Mesenchymal stem cell (in vitro differentiated cells and primary cell): ENCODE measurements around the gene SLITRK5. TPM values are rescaled to one million over a fixed set of nuclear protein-coding genes. Genes with fewer than 3 reads are reported as not detected.

ENCODE experiments used
- DNase-seq: peaks from one replicate; pipeline ENCODE4 v3.0.0-alpha.2; 2013
- H2AFZ ChIP-seq: one replicate; pipeline ENCODE4 v1.6.1; 2013; ENCODE audit warnings: low read depth, mild to moderate bottlenecking, control low read depth, inconsistent platforms, low read length, moderate library complexity
- H2AK5ac ChIP-seq: 2 replicates; pipeline ENCODE4 v1.6.1; 2013; ENCODE audit warnings: low read length, moderate library complexity, mild to moderate bottlenecking, inconsistent platforms; ENCODE audit not compliant: severe bottlenecking
- H2BK120ac ChIP-seq: one replicate; pipeline ENCODE4 v1.6.1; 2013; ENCODE audit warnings: low read depth, mild to moderate bottlenecking, inconsistent platforms, low read length, moderate library complexity
- H2BK12ac ChIP-seq, 2 experiments: one replicate each; pipeline ENCODE4 v1.6.1; 2013; ENCODE audit warnings: inconsistent platforms in 2 of 2, low read length in 2 of 2, mild to moderate bottlenecking in 2 of 2, moderate library complexity in 2 of 2, control low read depth in 1 of 2
- H2BK15ac ChIP-seq: one replicate; pipeline ENCODE4 v1.6.1; 2013; ENCODE audit warnings: mild to moderate bottlenecking, low read depth, inconsistent platforms; ENCODE audit not compliant: poor library complexity, severe bottlenecking
- H2BK5ac ChIP-seq: 2 replicates; pipeline ENCODE4 v1.6.1; 2013; ENCODE audit warnings: low read depth, mild to moderate bottlenecking, low read length, control low read depth, inconsistent platforms; ENCODE audit not compliant: poor library complexity, severe bottlenecking
- H3K14ac ChIP-seq, 2 experiments: one replicate each; pipeline ENCODE4 v1.6.1; 2013; ENCODE audit warnings: inconsistent platforms in 2 of 2, low read length in 2 of 2, control low read depth in 1 of 2, mild to moderate bottlenecking in 1 of 2, moderate library complexity in 1 of 2
- H3K18ac ChIP-seq, 2 experiments: one replicate each; pipeline ENCODE4 v1.6.1; 2013; ENCODE audit warnings: inconsistent platforms in 2 of 2, low read length in 2 of 2, control low read depth in 1 of 2, low read depth in 1 of 2, mild to moderate bottlenecking in 1 of 2
- H3K23ac ChIP-seq, 2 experiments: one replicate each; pipeline ENCODE4 v1.6.1; 2013; ENCODE audit warnings: inconsistent platforms in 2 of 2, low read length in 2 of 2, mild to moderate bottlenecking in 2 of 2, moderate library complexity in 2 of 2, control low read depth in 1 of 2
- H3K27ac ChIP-seq: 2 replicates; pipeline ENCODE4 v1.5.1; 2013; ENCODE audit warnings: mild to moderate bottlenecking, moderate library complexity, low read length, control low read depth, inconsistent platforms; ENCODE audit not compliant: poor library complexity, severe bottlenecking
- H3K27me3 ChIP-seq, 2 experiments: 2 replicates each; pipeline versions ENCODE4 v1.6.1 to v1.7.0; 2013; ENCODE audit warnings: low read length in 2 of 2, mild to moderate bottlenecking in 2 of 2, moderate library complexity in 2 of 2, control low read depth in 1 of 2, inconsistent platforms in 1 of 2; ENCODE audit not compliant: control insufficient read depth in 1 of 2, insufficient read depth in 1 of 2
- H3K36me3 ChIP-seq, 2 experiments: 2 replicates each; pipeline versions ENCODE4 v1.6.1 to v1.7.0; 2013; ENCODE audit warnings: low read length in 2 of 2, control low read depth in 1 of 2, inconsistent platforms in 1 of 2, low read depth in 1 of 2, mild to moderate bottlenecking in 1 of 2; ENCODE audit not compliant: insufficient read depth in 2 of 2, control insufficient read depth in 1 of 2
- H3K4ac ChIP-seq, 2 experiments: one replicate each; pipeline ENCODE4 v1.6.1; 2013; ENCODE audit warnings: inconsistent platforms in 2 of 2, low read length in 2 of 2, mild to moderate bottlenecking in 2 of 2, moderate library complexity in 2 of 2, control low read depth in 1 of 2, low read depth in 1 of 2
- H3K4me1 ChIP-seq: 2 replicates; pipeline ENCODE4 v1.6.1; 2013; ENCODE audit warnings: low read depth, low read length, control low read depth; ENCODE audit not compliant: control insufficient read depth, insufficient read depth
- H3K4me2 ChIP-seq: 2 replicates; pipeline ENCODE4 v1.6.1; 2013; ENCODE audit warnings: low read length, mild to moderate bottlenecking, inconsistent platforms; ENCODE audit not compliant: poor library complexity, severe bottlenecking
- H3K4me3 ChIP-seq, 2 experiments: 2 replicates each; pipeline versions ENCODE4 v1.5.1 to v1.7.0; 2013; ENCODE audit warnings: low read length in 2 of 2, mild to moderate bottlenecking in 2 of 2, control low read depth in 1 of 2, low read depth in 1 of 2; ENCODE audit not compliant: insufficient read depth in 1 of 2
- H3K79me1 ChIP-seq: replicated peaks from 2 replicates; pipeline ENCODE4 v1.6.1; 2013; ENCODE audit warnings: mild to moderate bottlenecking, control low read depth, low read length, inconsistent platforms; ENCODE audit not compliant: poor library complexity, severe bottlenecking
- H3K9ac ChIP-seq: 2 replicates; pipeline ENCODE4 v1.7.0; 2013; ENCODE audit warnings: mild to moderate bottlenecking, low read length, moderate library complexity
- H3K9me3 ChIP-seq: 2 replicates; pipeline ENCODE4 v1.7.0; 2013; ENCODE audit warnings: mild to moderate bottlenecking, low read length; ENCODE audit not compliant: control insufficient read depth
- H4K8ac ChIP-seq: one replicate; pipeline ENCODE4 v1.6.1; 2013; ENCODE audit warnings: inconsistent platforms, mild to moderate bottlenecking, low read length, moderate library complexity
- H4K91ac ChIP-seq: one replicate; pipeline ENCODE4 v1.6.1; 2013; ENCODE audit warnings: mild to moderate bottlenecking, low read length, inconsistent platforms
- WGBS: methylation state at CpG from one replicate; pipeline ENCODE4 v1.1.7; 2013; ENCODE audit warnings: mixed read lengths; 5-methylcytosine and 5-hydroxymethylcytosine counted together
- polyA plus RNA-seq, 2 experiments: library from polyadenylated mRNA; stranded (reverse); fragments of 200-250 nt; gene quantifications; one replicate each; pipeline ENCODE4 v1.2.3, GENCODE V29; 2013

SLITRK5 gene
- polyA plus RNA-seq (2013, experiment 1 of 2) = 2.0 TPM
- 2.0 TPM for polyA plus RNA-seq (2013, experiment 2 of 2)

GRCh38 chr13:87671031-87671752 lies at the start of gene SLITRK5:
Gene SLITRK5 (plus strand): TSS chr13:87671371. CDS start chr13:87675389, 4,018 bp downstream.
- no peak within 1 kb of the TSS for H3K27ac ChIP-seq
- H3K4me1 ChIP-seq = peaks cover 8% of the 10 kb centered on the region
- under 1% methylated on average over 41 of the region's 43 CpGs for WGBS
- peak; percentile 91 for DNase-seq
- peak within 1 kb of the TSS; percentile 70 to 74 for H3K4me3 ChIP-seq
- peaks cover 0 to 48% of the 10 kb centered on the region in 2 experiments for H3K27me3 ChIP-seq
- peak within 1 kb of the TSS in 1 of 2 experiments; percentile 85 for H3K23ac ChIP-seq
- peak within 1 kb of the TSS; percentile 1 for H3K9ac ChIP-seq
- peaks cover 0 to 1% of the 10 kb centered on the region in 2 experiments for H3K36me3 ChIP-seq
- H3K79me1 ChIP-seq = no peaks in the 10 kb centered on the region
- no peak within 1 kb of the TSS for H2BK5ac ChIP-seq
- peak within 1 kb of the TSS; percentile 95 for H3K4me2 ChIP-seq
- H2BK12ac ChIP-seq = peak within 1 kb of the TSS; percentile 21 to 69
- H3K4ac ChIP-seq = peak within 1 kb of the TSS in 1 of 2 experiments; percentile 19
- no peak within 1 kb of the TSS for H2AK5ac ChIP-seq
- H3K18ac ChIP-seq = peak within 1 kb of the TSS; percentile 37 to 52
- H2AFZ ChIP-seq = peak within 1 kb of the TSS; percentile 81
- H3K9me3 ChIP-seq = peaks cover 4% of the 10 kb centered on the region
- H3K14ac ChIP-seq = peak within 1 kb of the TSS in 1 of 2 experiments; percentile 98
- no peak within 1 kb of the TSS for H4K8ac ChIP-seq
- no peak within 1 kb of the TSS for H2BK15ac ChIP-seq
- peak within 1 kb of the TSS; percentile 35 for H4K91ac ChIP-seq
- no peak within 1 kb of the TSS for H2BK120ac ChIP-seq

- Histone ChIP-seq H2BK15ac (no peak overlapping the region), H2BK5ac (no peak overlapping the region), H3K14ac (no peak overlapping the region), H3K4ac (no peak overlapping the region), H3K4me1 (no peaks in the 10 kb centered on the region), H4K91ac (no peak overlapping the region), H3K23ac (no peak overlapping the region), H2AK5ac (no peak overlapping the region), H3K4me2 (no peak overlapping the region), H3K4me3 (no peak overlapping the region), H2BK120ac (no peak overlapping the region), H2BK12ac (no peak overlapping the region), H3K36me3 (no peaks in the 10 kb centered on the region), H3K79me1 (no peaks in the 10 kb centered on the region), H3K27me3 (no peaks in the 10 kb centered on the region), H4K8ac (no peak overlapping the region), H3K27ac (no peak overlapping the region), H3K9ac (no peak overlapping the region), H2AFZ (no peak overlapping the region), H3K9me3 (no peaks in the 10 kb centered on the region), H3K18ac (no peak overlapping the region)
- no peak for DNase-seq
- WGBS = 100% methylated on average over 1 of the region's 1 CpG
Measured at GRCh38 chr13:87622971-87623370, 48.2 kb upstream of the SLITRK5 start.

GRCh38 chr13:87656306-87656705 lies 14.9 kb upstream of the SLITRK5 start:
- no peak overlapping the region for H4K8ac ChIP-seq
- H3K23ac ChIP-seq = no peak overlapping the region
- H3K4ac ChIP-seq = no peak overlapping the region
- H3K18ac ChIP-seq = no peak overlapping the region
- no peak overlapping the region for H2BK120ac ChIP-seq
- H2AFZ ChIP-seq = no peak overlapping the region
- no peaks in the 10 kb centered on the region for H3K9me3 ChIP-seq
- H4K91ac ChIP-seq = no peak overlapping the region
- DNase-seq = no peak
- no peak overlapping the region for H3K4me2 ChIP-seq
- no peaks in the 10 kb centered on the region for H3K79me1 ChIP-seq
- no peaks in the 10 kb centered on the region for H3K27me3 ChIP-seq
- H3K9ac ChIP-seq = no peak overlapping the region
- H3K36me3 ChIP-seq = no peaks in the 10 kb centered on the region
- whole genome bisulfite sequencing = 28% methylated on average over 2 of the region's 2 CpGs
- no peak overlapping the region for H2BK5ac ChIP-seq
- H2BK12ac ChIP-seq = no peak overlapping the region
- H3K27ac ChIP-seq = no peak overlapping the region
- H2BK15ac ChIP-seq = no peak overlapping the region
- H2AK5ac ChIP-seq = no peak overlapping the region
- no peak overlapping the region for H3K4me3 ChIP-seq
- no peak overlapping the region for H3K14ac ChIP-seq
- no peaks in the 10 kb centered on the region for H3K4me1 ChIP-seq

GRCh38 chr13:87661471-87661870 lies 9.7 kb upstream of the SLITRK5 start:
- no peak overlapping the region for H3K18ac ChIP-seq
- no peak overlapping the region for H3K4me3 ChIP-seq
- no peak overlapping the region for H4K8ac ChIP-seq
- no peak overlapping the region for H2AK5ac ChIP-seq
- H3K4me2 ChIP-seq = no peak overlapping the region
- H3K27me3 ChIP-seq = no peaks in the 10 kb centered on the region
- no peak overlapping the region for H3K9ac ChIP-seq
- H2AFZ ChIP-seq = no peak overlapping the region
- H3K9me3 ChIP-seq = no peaks in the 10 kb centered on the region
- H3K4ac ChIP-seq = no peak overlapping the region
- H3K36me3 ChIP-seq = no peaks in the 10 kb centered on the region
- no peak overlapping the region for H3K23ac ChIP-seq
- H2BK5ac ChIP-seq = no peak overlapping the region
- no peak overlapping the region for H4K91ac ChIP-seq
- H3K27ac ChIP-seq = no peak overlapping the region
- no peaks in the 10 kb centered on the region for H3K79me1 ChIP-seq
- peak; percentile 73 for DNase-seq
- no peaks in the 10 kb centered on the region for H3K4me1 ChIP-seq
- no peak overlapping the region for H3K14ac ChIP-seq
- no peak overlapping the region for H2BK12ac ChIP-seq
- H2BK15ac ChIP-seq = no peak overlapping the region
- H2BK120ac ChIP-seq = no peak overlapping the region
- WGBS = 52% methylated on average over 1 of the region's 3 CpGs
